Right lung (tissue), 5 donors: Measurements from ENCODE around the gene MGAT2. TPM values are rescaled to one million over a fixed set of nuclear protein-coding genes. Genes with fewer than 3 reads are reported as not detected.
"Not testable (repeated sequence)": the region's sequence is repeated elsewhere in the genome, so short reads cannot be mapped to it uniquely, and the experiment has no call there.

Source experiments
- DNase-seq, 2 donors: peaks; one replicate each; pipeline ENCODE4 v3.0.0-alpha.2; 2013
- polyA plus RNA-seq, 5 donors: library from polyadenylated mRNA; unstranded; fragments of 120-200 nt; gene quantifications; one replicate each; pipeline versions ENCODE4 v1.2.1 to v1.2.3, GENCODE V29; 2013; ENCODE audit warnings: inconsistent platforms in 1 of 5, low replicate concordance in 1 of 5; ENCODE audit not compliant: insufficient read length in 5 of 5, insufficient read depth in 1 of 5

MGAT2 gene
- polyA plus RNA-seq, 5 donors: 8.4 to 28.4 (median 9.6) TPM

GRCh38 chr14:49598485-49599300, 21.9 kb upstream of the MGAT2 start, which contains the start of gene LRR1:
TSS of gene LRR1 (plus strand) at chr14:49598940. CDS start at chr14:49599021, 81 bp downstream.
- DNase-seq: peak; percentile 85 to 87

- DNase-seq: no peak
These were observed 13.0 kb upstream of the MGAT2 start for GRCh38 chr14:49607583-49607982.

GRCh38 chr14:49612251-49612650, 8.3 kb upstream of the MGAT2 start:
- DNase-seq: no peak

DNA sequence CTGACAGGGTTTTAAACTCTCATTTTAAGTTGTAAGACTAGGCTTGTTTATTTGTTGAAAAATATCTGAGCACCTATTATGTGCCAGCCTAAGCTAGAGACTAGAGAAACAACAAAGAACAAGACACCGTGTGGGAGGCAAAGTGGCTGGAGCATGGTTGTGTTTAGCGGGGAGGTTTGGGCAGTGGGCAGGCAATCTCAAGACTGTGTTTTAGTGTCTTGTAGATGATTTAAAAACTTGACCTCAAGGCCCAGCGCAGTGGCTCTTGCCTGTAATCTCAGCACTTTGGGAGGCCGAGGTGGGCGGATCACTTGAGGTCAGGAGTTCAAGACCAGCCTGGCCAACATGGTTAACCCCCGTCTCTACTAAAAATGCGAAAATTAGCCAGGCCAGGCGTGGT, 7.9 kb upstream of the MGAT2 start:
- DNase-seq: no peak

GRCh38 chr14:49614196-49614595, 6.4 kb upstream of the MGAT2 start:
- DNase-seq: no peak

DNA sequence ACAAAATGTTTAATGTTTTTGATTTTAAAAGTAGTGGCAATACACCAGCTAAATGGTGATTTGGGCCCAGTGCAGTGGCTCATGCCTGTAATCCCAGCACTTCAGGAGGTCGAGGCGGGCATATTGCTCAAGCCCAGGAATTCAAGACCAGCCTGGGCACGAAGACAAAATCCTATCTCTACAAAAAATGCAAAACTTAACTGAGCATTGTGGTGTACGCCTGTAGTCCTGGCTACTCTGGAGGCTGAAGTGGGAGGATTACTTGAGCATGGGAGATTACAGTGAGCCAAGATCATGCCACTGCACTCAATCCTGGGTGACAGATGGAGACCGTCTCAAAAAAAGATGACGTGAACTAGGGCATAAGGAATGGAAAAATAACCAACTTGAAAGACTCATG, 4.8 kb upstream of the MGAT2 start:
- DNase-seq: no peak

DNA sequence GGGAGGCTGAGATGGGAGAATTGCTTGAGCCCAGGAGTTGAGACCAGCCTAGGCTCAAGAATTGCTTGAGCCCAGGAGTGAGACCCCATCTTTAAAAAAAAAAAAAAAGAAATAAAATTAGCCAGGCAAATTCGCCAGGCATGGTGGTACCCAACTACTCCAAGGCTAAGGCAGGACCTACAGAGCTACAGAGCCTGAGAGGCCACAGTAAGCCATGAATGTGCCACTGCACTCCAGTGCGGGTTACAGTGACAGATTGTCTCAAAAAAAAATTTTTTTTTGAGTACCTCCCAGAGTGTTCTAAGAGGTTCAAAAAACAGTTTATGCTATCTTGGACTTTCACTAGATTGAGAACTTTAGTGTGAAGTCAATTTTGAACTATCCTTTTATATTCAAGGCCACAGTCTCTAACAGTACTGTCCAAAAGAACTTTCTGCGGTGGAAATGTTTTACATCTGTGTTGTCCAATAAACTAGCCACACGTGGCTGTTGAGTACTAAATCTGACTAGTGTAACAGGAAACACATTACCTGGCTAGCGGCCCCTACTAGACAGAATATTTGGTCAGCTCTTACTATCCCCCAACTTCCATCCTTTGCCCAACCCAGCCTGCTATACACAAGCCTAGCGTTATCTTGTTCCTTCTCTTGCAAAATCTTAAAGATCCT, 2.6 kb upstream of the MGAT2 start:
- DNase-seq: no peak

DNA sequence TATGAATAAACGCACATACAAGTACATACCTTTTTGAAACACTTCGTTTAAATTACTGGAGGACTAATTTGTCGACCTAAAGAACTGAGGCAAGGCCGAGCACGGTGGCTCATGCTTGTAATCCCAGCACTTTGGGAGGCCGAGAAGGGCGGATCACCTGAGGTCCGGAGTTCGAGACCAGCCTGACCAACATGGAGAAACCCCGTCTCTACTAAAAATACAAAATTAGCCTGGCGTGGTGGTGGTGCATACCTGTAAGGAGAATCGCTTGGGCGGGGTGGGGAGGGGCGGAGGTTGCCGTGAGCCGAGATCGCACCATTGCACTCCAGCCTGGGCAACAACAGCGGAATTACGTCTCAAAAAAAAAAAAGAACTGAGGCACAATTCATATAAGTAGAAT, 1.3 kb upstream of the MGAT2 start:
- not testable (repeated sequence) for DNase-seq

DNA sequence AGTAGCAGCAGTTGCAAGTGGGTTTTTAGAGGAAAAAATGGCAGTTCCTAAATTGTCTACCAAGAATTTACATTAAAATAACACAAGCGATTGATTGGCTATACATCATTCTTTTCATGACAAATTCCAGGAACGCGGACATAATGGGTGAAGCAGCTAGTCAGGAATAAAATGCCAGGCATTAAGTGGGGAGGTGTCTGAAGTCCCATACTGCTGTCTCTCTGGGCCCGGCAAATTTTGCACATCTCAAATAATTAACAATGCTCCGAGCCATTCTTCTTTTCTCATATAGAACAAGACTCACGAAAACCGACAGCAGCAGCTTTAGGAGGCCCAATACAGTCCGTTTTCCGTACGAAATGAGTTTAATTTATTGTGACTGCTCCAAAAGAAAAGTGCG, 869 bp upstream of the MGAT2 start:
- no peak for DNase-seq

- DNase-seq: peak in 1 of 2 donors; percentile 36
These were observed 699 bp downstream of the MGAT2 start for GRCh38 chr14:49621114-49621881.

GRCh38 chr14:49622022-49622607, 1.5 kb downstream of the MGAT2 start:
- no peak for DNase-seq

DNA sequence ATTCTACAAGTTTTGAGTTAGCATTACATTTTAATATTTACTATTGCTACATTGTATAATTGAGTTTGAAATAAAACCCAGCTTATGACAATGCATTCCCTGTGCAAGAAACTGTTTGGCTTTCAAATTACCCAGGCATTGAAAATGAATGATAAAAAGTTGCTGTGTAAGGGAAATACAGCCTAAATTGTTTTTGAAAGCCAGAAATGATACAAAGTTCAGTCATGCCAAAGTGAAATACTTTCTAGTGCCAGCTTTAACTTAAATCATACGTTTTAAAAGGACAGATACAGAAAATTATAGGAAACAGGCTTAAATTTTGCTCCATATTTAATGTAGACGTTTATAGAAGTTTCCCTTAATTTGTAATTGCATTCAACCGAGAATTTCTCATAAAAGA, 2.8 kb downstream of the MGAT2 start:
- DNase-seq: no peak

- DNase-seq: no peak
These were observed 3.6 kb downstream of the MGAT2 start for GRCh38 chr14:49623941-49624839.

GRCh38 chr14:49633640-49634546, 13.3 kb downstream of the MGAT2 start:
- DNase-seq: peak; percentile 95

GRCh38 chr14:49634547-49635334, 14.1 kb downstream of the MGAT2 start, which contains the start of gene DNAAF2:
TSS of gene DNAAF2 (minus strand) at chr14:49635244. CDS start at chr14:49635149, 95 bp downstream.
- peak; percentile 72 to 78 for DNase-seq

- DNase-seq: no peak
These were observed 16.3 kb downstream of the MGAT2 start for GRCh38 chr14:49636866-49637265.

DNA sequence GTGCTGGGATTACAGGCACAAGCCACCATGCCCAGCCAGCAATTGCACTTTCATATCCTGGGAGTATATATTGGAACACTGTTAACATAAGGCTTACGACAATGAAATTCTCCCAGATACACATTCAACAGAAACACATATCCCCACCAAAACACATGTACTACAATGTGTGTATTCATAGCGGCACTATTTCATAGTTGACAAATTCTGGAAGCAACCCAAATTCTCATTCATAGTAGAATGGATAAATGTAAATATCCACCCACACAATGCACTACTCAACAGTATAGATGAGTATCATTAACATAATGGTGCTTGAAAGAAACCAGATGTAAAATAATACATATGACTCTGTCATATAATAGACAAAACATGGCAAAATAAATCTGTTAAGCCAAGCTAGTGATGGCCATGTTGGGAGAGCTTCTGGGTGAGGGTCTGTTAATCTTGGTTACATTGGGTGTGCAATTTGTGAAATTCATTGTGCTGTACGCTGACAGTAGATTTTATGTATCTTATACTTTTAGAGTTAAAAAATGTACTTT, 17.0 kb downstream of the MGAT2 start:
- DNase-seq: no peak
